DOHH2 (cell line): ENCODE results near the gene TPX2.

Source experiments
- EZH2phosphoT487 ChIP-seq: fragments of 200-600 bp; sonication (generic); IDR thresholded peaks from 2 replicates; pipeline ENCODE4 v1.6.1; 2017; ENCODE audit warnings: borderline replicate concordance, mild to moderate bottlenecking, antibody characterized with exemption, low read length, moderate library complexity, mixed read lengths
- TF ChIP-seq, protein P1 (sequence below): fragments of 200-600 bp; sonication (generic); IDR thresholded peaks from one replicate; pipeline ENCODE4 v1.5.1; 2014; ENCODE audit warnings: antibody characterized with exemption, mild to moderate bottlenecking, low read depth, low read length; ENCODE audit not compliant: poor library complexity, severe bottlenecking

GRCh38 chr20:31716818-31717477 lies 22.1 kb upstream of the TPX2 start:
- TF ChIP-seq, protein P1, sequence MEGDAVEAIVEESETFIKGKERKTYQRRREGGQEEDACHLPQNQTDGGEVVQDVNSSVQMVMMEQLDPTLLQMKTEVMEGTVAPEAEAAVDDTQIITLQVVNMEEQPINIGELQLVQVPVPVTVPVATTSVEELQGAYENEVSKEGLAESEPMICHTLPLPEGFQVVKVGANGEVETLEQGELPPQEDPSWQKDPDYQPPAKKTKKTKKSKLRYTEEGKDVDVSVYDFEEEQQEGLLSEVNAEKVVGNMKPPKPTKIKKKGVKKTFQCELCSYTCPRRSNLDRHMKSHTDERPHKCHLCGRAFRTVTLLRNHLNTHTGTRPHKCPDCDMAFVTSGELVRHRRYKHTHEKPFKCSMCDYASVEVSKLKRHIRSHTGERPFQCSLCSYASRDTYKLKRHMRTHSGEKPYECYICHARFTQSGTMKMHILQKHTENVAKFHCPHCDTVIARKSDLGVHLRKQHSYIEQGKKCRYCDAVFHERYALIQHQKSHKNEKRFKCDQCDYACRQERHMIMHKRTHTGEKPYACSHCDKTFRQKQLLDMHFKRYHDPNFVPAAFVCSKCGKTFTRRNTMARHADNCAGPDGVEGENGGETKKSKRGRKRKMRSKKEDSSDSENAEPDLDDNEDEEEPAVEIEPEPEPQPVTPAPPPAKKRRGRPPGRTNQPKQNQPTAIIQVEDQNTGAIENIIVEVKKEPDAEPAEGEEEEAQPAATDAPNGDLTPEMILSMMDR, result no peak
- TF ChIP-seq EZH2phosphoT487, result no peak
